GM12873 (cell line): ENCODE results near the gene KCNIP4.

ENCODE experiments used
- CTCF ChIP-seq: IDR thresholded peaks from 2 replicates; pipeline ENCODE4 v1.5.1; 2012; ENCODE audit warnings: low read depth, mild to moderate bottlenecking, moderate library complexity, low read length, control low read depth; ENCODE audit not compliant: insufficient read depth; ENCODE audit errors: missing control alignments

KCNIP4 gene

GRCh38 chr4:21744046-21744445 lies 204.5 kb downstream of the KCNIP4 start:
- no peak for TF ChIP-seq CTCF

- no peak for TF ChIP-seq CTCF
Measured at GRCh38 chr4:21742326-21742725, 206.2 kb downstream of the KCNIP4 start.

GRCh38 chr4:21738821-21739220 lies 209.8 kb downstream of the KCNIP4 start:
- TF ChIP-seq CTCF = no peak

- TF ChIP-seq CTCF = no peak
Measured at GRCh38 chr4:21735866-21736265, 212.7 kb downstream of the KCNIP4 start.

GRCh38 chr4:21733894-21734630 lies 214.5 kb downstream of the KCNIP4 start:
- no peak for TF ChIP-seq CTCF

- no peak for TF ChIP-seq CTCF
Measured at GRCh38 chr4:21728304-21728703, 220.3 kb downstream of the KCNIP4 start.

- TF ChIP-seq CTCF = no peak
Measured at GRCh38 chr4:21726255-21726815, 222.2 kb downstream of the KCNIP4 start.
